ENCODE data around the gene SORCS1. TPM values are rescaled to one million over a fixed set of nuclear protein-coding genes. Genes with fewer than 3 reads are reported as not detected.

SORCS1 gene
- total RNA-seq, 1 experiment from 2014 or later = 0.11 TPM

GRCh38 chr10:106956216-106956915 lies 208.1 kb downstream of the SORCS1 start:
- Histone ChIP-seq H3K79me2 (ENCODE audit: low read length) (no peaks in the 10 kb centered on the region), H3K36me3 (ENCODE audit: low read depth, low read length) (no peaks in the 10 kb centered on the region), H4K20me1 (ENCODE audit: low read length) (no peaks in the 10 kb centered on the region), H3K4me1 (ENCODE audit: insufficient read depth, low read length) (no peaks in the 10 kb centered on the region), H3K9me2 (replicated peaks; ENCODE audit: low read length) (no peaks in the 10 kb centered on the region), H3K27me3 (ENCODE audit: low read length) (peaks cover 51% of the 10 kb centered on the region), H3K4me3 (ENCODE audit: low read length) (no peak overlapping the region), H3K9ac (ENCODE audit: low read length) (no peak overlapping the region), H3F3A (ENCODE audit: low read length, unreplicated experiment) (no peaks in the 10 kb centered on the region), H2AFZ (ENCODE audit: low read length) (no peak overlapping the region), H3K27ac (ENCODE audit: low read length) (no peak overlapping the region), H3K9me3 (ENCODE audit: low read length) (no peaks in the 10 kb centered on the region), H3K4me2 (ENCODE audit: low read length) (no peak overlapping the region)
- BruUV-seq (replicated peaks) = no TSS peak
- TF ChIP-seq EZH2 (IDR thresholded peaks at IDR 0.05; ENCODE audit: low read length, unreplicated experiment) (no peak), EZH2phosphoT487 (IDR thresholded peaks at IDR 0.05; ENCODE audit: borderline replicate concordance, low read length) (no peak), CTCF (conservative IDR thresholded peaks at IDR 0.05; ENCODE audit: low read depth, low read length) (no peak)
- ATAC-seq (no peak), DNase-seq (no peak)
- ChIA-PET POLR2A (ENCODE audit: unreplicated experiment) (no interaction called here), CTCF (interaction anchor here (0.6 kb wide), 1 partner anchor 91 kb away, joined by 4 read pairs; no protein-coding TSS in a partner anchor)
- intact Hi-C loops (cut with micrococcal nuclease) = no loop called here

- Histone ChIP-seq H3K4me2 (ENCODE audit: low read length) (no peak overlapping the region), H3K4me1 (ENCODE audit: insufficient read depth, low read length) (no peaks in the 10 kb centered on the region), H3K4me3 (ENCODE audit: low read length) (no peak overlapping the region), H3K79me2 (ENCODE audit: low read length) (no peaks in the 10 kb centered on the region), H3K27me3 (ENCODE audit: low read length) (peaks cover 41% of the 10 kb centered on the region), H3K27ac (ENCODE audit: low read length) (no peak overlapping the region), H4K20me1 (ENCODE audit: low read length) (no peaks in the 10 kb centered on the region), H2AFZ (ENCODE audit: low read length) (no peak overlapping the region), H3K9me3 (ENCODE audit: low read length) (no peaks in the 10 kb centered on the region), H3F3A (ENCODE audit: low read length, unreplicated experiment) (no peaks in the 10 kb centered on the region), H3K9ac (ENCODE audit: low read length) (no peak overlapping the region), H3K36me3 (ENCODE audit: low read depth, low read length) (no peaks in the 10 kb centered on the region), H3K9me2 (replicated peaks; ENCODE audit: low read length) (no peaks in the 10 kb centered on the region)
- ATAC-seq (no peak), DNase-seq (no peak)
- ChIA-PET POLR2A (ENCODE audit: unreplicated experiment) (no interaction called here), CTCF (no interaction called here)
- BruUV-seq (replicated peaks) = no TSS peak
- TF ChIP-seq EZH2phosphoT487 (IDR thresholded peaks at IDR 0.05; ENCODE audit: borderline replicate concordance, low read length) (no peak), CTCF (conservative IDR thresholded peaks at IDR 0.05; ENCODE audit: low read depth, low read length) (no peak), EZH2 (IDR thresholded peaks at IDR 0.05; ENCODE audit: low read length, unreplicated experiment) (no peak)
- intact Hi-C loops (cut with micrococcal nuclease) = no loop called here
These were observed 209.4 kb downstream of the SORCS1 start for GRCh38 chr10:106955133-106955532.

- ChIA-PET CTCF (no interaction called here), POLR2A (ENCODE audit: unreplicated experiment) (no interaction called here)
- intact Hi-C loops (cut with micrococcal nuclease) = no loop called here
- no peaks in the 10 kb centered on the region for H3K4me1 ChIP-seq (ENCODE audit: insufficient read depth, low read length)
- ATAC-seq (no peak), DNase-seq (no peak)
- no peaks in the 10 kb centered on the region for H3F3A ChIP-seq (ENCODE audit: low read length, unreplicated experiment)
- BruUV-seq (replicated peaks) = no TSS peak
- H3K27ac ChIP-seq (ENCODE audit: low read length) = no peak overlapping the region
- H3K79me2 ChIP-seq (ENCODE audit: low read length) = no peaks in the 10 kb centered on the region
- no peak overlapping the region for H3K4me3 ChIP-seq (ENCODE audit: low read length)
- H3K9me2 ChIP-seq (replicated peaks; ENCODE audit: low read length) = no peaks in the 10 kb centered on the region
- H3K9me3 ChIP-seq (ENCODE audit: low read length) = no peaks in the 10 kb centered on the region
- H3K9ac ChIP-seq (ENCODE audit: low read length) = no peak overlapping the region
- H3K4me2 ChIP-seq (ENCODE audit: low read length) = no peak overlapping the region
- H4K20me1 ChIP-seq (ENCODE audit: low read length) = no peaks in the 10 kb centered on the region
- no peak for TF ChIP-seq EZH2phosphoT487 (IDR thresholded peaks at IDR 0.05; ENCODE audit: borderline replicate concordance, low read length)
- TF ChIP-seq CTCF (conservative IDR thresholded peaks at IDR 0.05; ENCODE audit: low read depth, low read length) = no peak
- TF ChIP-seq EZH2 (IDR thresholded peaks at IDR 0.05; ENCODE audit: low read length, unreplicated experiment) = no peak
- H3K36me3 ChIP-seq (ENCODE audit: low read depth, low read length) = no peaks in the 10 kb centered on the region
- peaks cover 12% of the 10 kb centered on the region for H3K27me3 ChIP-seq (ENCODE audit: low read length)
- H2AFZ ChIP-seq (ENCODE audit: low read length) = no peak overlapping the region
These were observed 212.5 kb downstream of the SORCS1 start for GRCh38 chr10:106952033-106952432.
